Pancreas (tissue), 10 donors: ENCODE results near the gene DOCK1. TPM values are rescaled to one million over a fixed set of nuclear protein-coding genes. Genes with fewer than 3 reads are reported as not detected.

Experiments
- ATAC-seq, 4 donors: fragments of 200-7000 bp; cut with Tn5 transposase; one replicate each; pipeline versions ENCODE4 v1.8.0 to v1.9.1; 2020; ENCODE audit warnings: mild to moderate bottlenecking in 4 of 4, moderate library complexity in 4 of 4
- DNase-seq, 6 donors: peaks; one replicate each; pipeline ENCODE4 v3.0.0-alpha.2; 2020
- FAIRE-seq: peaks from 2 replicates; lab custom pipeline; 2012; peaks lifted over from hg19 to GRCh38; lab: Jason Lieb, UNC
- H3K27ac ChIP-seq, 4 donors: fragments of 200-600 bp; sonication (generic); 1 replicate in 3 of 4; 2 replicates in 1 of 4; pipeline versions ENCODE4 v1.5.0 to v1.8.0; 2020
- H3K27me3 ChIP-seq, 4 donors: fragments of 200-600 bp; one replicate each; pipeline ENCODE4 v1.8.0; 2021
- H3K36me3 ChIP-seq, 3 donors: fragments of 200-600 bp; sonication (generic) in 1 of 3; one replicate each; pipeline versions ENCODE4 v1.5.0 to v1.8.0; 2020 to 2021
- H3K4me1 ChIP-seq, 3 donors: fragments of 200-600 bp; one replicate each; pipeline ENCODE4 v1.8.0; 2021
- H3K4me3 ChIP-seq, 4 donors: fragments of 200-600 bp; sonication (generic) in 2 of 4; one replicate each; pipeline versions ENCODE4 v1.5.0 to v1.8.0; 2020 to 2021
- H3K9me3 ChIP-seq, 4 donors: fragments of 200-600 bp; one replicate each; pipeline ENCODE4 v1.8.0; 2021
- CTCF ChIP-seq, 4 donors: fragments of 200-600 bp; sonication (generic) in 3 of 4; IDR thresholded peaks; one replicate each; pipeline versions ENCODE4 v1.5.0 to v1.8.0; 2021; ENCODE audit warnings: antibody characterized with exemption in 4 of 4
- WGBS, 2 donors: extraction: QIAGEN DNeasy Blood & Tissue Kit; methylation state at CpG; one replicate each; pipeline ENCODE4 v1.1.7; 2013; 5-methylcytosine and 5-hydroxymethylcytosine counted together
- intact Hi-C, 3 donors: fragments of 100-400 bp; cut with DNase I; formaldehyde crosslinking; loops; one replicate each; pipeline versions ENCODE4 v1.11.1 to v1.14.2; 2022
- polyA plus RNA-seq, 2 donors: library from polyadenylated mRNA; stranded (reverse); fragments of 200-250 nt; gene quantifications; one replicate each; pipeline ENCODE4 v1.2.3, GENCODE V29; 2013
- total RNA-seq, 6 donors: library from RNA; stranded (reverse); fragmentation: NEBNext Ultra II Directional in 4 of 6; extraction: Animal tissue kit (Norgen Biotek cat#: 25700) in 4 of 6; gene quantifications; one replicate each; pipeline versions ENCODE4 v1.2.1 to v1.2.4, GENCODE V29; 2021 to 2023
- donor health status: healthy with polysubstance abuse.
- donor health status: DM: no; HTN: no; CAD: no; lungs with moderate emphysema.
- donor health status: DM: no; HTN: no; CAD: no.
- donor health status: control.
- donor health status: control.
- donor health status: Bipolar disorder and iron deficiency.
- donor health status: DM: yes; HTN: yes; CAD: no.
- donor health status: DM: no; HTN: no; CAD: no.
- donor health status: DM: no; HTN: no; CAD: no.
- donor health status: DM: yes; HTN: yes; CAD: no.

The DOCK1 gene
- total and polyA plus RNA-seq, 8 donors: 12.1 to 38.6 (median 24.2) TPM

GRCh38 chr10:127242914-127243313 is 337.7 kb downstream of the DOCK1 start:
- no peaks in the 10 kb centered on the region for H3K4me1 ChIP-seq
- WGBS, 2 donors: 74% methylated on average over 3 of the region's 3 CpGs
- intact Hi-C loops: no loop called here
- FAIRE-seq (no peak), DNase-seq (no peak), ATAC-seq (no peak)
- H3K4me3 ChIP-seq: no peak overlapping the region
- no peak overlapping the region for H3K27ac ChIP-seq
- no peaks in the 10 kb centered on the region for H3K9me3 ChIP-seq
- no peak for TF ChIP-seq CTCF (IDR thresholded peaks at IDR 0.05)
- no peaks in the 10 kb centered on the region for H3K36me3 ChIP-seq
- H3K27me3 ChIP-seq: no peaks in the 10 kb centered on the region

DNA sequence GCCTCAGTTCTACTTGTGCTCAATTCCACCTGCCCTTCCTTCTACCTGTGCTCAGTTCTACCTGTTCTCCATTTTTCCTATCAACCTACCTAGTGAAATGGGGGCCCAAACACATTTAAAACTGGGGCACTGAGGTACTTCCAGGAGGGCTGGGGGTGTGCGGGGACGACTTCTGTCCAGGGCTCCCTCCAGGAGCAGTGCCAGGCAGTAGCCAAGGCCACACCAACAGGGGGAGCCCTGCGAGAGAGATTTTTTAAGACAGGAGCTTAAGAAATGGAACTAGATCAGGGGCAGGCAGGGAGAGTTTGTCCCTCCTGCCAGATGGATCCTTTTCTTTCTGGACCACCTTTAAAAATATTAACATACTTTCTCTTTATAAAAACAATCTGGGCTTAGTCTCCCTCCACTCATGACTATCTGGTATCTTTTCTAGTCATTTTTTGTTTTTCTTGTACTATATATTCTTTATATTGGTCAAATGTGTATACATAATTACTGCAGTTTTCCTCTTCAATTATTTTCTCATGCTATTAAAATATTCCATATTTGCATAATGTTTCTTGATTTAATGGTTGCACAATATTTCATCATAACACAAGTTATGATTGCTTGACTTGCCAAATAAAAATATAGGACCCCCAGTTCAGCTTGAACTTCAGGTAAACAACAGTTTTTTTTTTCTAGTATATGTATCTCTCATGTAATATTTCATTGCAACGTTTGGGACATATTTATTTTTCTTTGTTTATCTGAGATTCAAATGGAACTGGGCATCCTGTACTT is 338.5 kb downstream of the DOCK1 start:
- H3K36me3 ChIP-seq: peaks cover 0 to 2% (median 0%) of the 10 kb centered on the region in 3 donors
- DNase-seq (peak in 2 of 6 donors; percentile 24 to 27), FAIRE-seq (no peak), ATAC-seq (peak in 3 of 4 donors; percentile 39 to 54 (median 43))
- peak in 2 of 4 donors; percentile 21 to 26 for TF ChIP-seq CTCF (IDR thresholded peaks at IDR 0.05)
- 45 to 49% methylated on average over 4 of the region's 4 CpGs for WGBS, 2 donors
- H3K4me3 ChIP-seq: no peak overlapping the region
- intact Hi-C loops: no loop called here
- no peaks in the 10 kb centered on the region for H3K27me3 ChIP-seq
- H3K9me3 ChIP-seq: no peaks in the 10 kb centered on the region
- H3K27ac ChIP-seq: no peak overlapping the region
- H3K4me1 ChIP-seq: no peaks in the 10 kb centered on the region

- no peak for ATAC-seq
- no peak for DNase-seq
- no peak for FAIRE-seq
- TF ChIP-seq CTCF (IDR thresholded peaks at IDR 0.05): no peak
- Histone ChIP-seq H3K36me3 (peaks cover 0 to 2% (median 0%) of the 10 kb centered on the region in 3 donors), H3K4me3 (no peak overlapping the region), H3K27ac (no peak overlapping the region), H3K9me3 (no peaks in the 10 kb centered on the region), H3K27me3 (no peaks in the 10 kb centered on the region), H3K4me1 (no peaks in the 10 kb centered on the region)
- 89 to 95% methylated on average over 10 of the region's 10 CpGs for WGBS, 2 donors
- intact Hi-C loops: no loop called here
These were observed 340.2 kb downstream of the DOCK1 start for GRCh38 chr10:127245456-127245855.

GRCh38 chr10:127250031-127250430 is 344.8 kb downstream of the DOCK1 start:
- intact Hi-C loops: no loop called here
- no peak for TF ChIP-seq CTCF (IDR thresholded peaks at IDR 0.05)
- FAIRE-seq: no peak
- Histone ChIP-seq H3K9me3 (no peaks in the 10 kb centered on the region), H3K27me3 (no peaks in the 10 kb centered on the region), H3K27ac (no peak overlapping the region), H3K36me3 (peaks cover 0 to 2% (median 0%) of the 10 kb centered on the region in 3 donors), H3K4me3 (no peak overlapping the region), H3K4me1 (no peaks in the 10 kb centered on the region)
- no peak for DNase-seq
- WGBS, 2 donors: 79 to 80% methylated on average over 5 of the region's 5 CpGs
- no peak for ATAC-seq

DNA sequence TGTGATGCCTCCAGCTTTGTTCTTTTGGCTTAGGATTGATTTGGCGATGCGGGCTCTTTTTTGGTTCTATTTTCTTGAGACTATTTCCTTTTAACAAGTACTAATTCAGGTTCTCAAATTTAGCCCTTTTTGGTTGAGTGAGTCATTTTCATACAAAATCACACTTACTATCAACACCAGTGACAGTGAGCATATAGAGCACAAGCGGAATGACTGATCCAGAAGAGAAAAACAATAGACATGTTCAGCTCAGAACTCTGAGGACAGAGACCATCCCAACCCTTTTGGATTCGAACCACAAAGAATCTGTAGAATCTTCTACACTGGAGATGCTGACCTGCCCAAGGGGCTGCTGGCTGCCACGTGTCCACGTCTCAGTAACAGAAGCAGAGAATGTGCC is 347.6 kb downstream of the DOCK1 start:
- no peak for DNase-seq
- H3K4me1 ChIP-seq: no peaks in the 10 kb centered on the region
- ATAC-seq: no peak
- H3K36me3 ChIP-seq: peaks cover 0 to 2% (median 0%) of the 10 kb centered on the region in 3 donors
- H3K27me3 ChIP-seq: no peaks in the 10 kb centered on the region
- no peak for FAIRE-seq
- intact Hi-C loops: no loop called here
- 96 to 98% methylated on average over 6 of the region's 6 CpGs for WGBS, 2 donors
- H3K9me3 ChIP-seq: no peaks in the 10 kb centered on the region
- H3K27ac ChIP-seq: no peak overlapping the region
- TF ChIP-seq CTCF (IDR thresholded peaks at IDR 0.05): no peak
- no peak overlapping the region for H3K4me3 ChIP-seq
